HL-60/S4 (cell line): ENCODE data around the gene GRK6.

Source experiments
- in situ Hi-C: fragments of 300-500 bp; cut with MboI; formaldehyde crosslinking; loops from 2 replicates; pipeline ENCODE4 v1.14.3; 2022; ENCODE audit warnings: low sequenced_read_pairs

Gene GRK6

GRCh38 chr5:177468329-177468684, 41.8 kb downstream of the GRK6 start:
- in situ Hi-C loops = no loop called here

DNA sequence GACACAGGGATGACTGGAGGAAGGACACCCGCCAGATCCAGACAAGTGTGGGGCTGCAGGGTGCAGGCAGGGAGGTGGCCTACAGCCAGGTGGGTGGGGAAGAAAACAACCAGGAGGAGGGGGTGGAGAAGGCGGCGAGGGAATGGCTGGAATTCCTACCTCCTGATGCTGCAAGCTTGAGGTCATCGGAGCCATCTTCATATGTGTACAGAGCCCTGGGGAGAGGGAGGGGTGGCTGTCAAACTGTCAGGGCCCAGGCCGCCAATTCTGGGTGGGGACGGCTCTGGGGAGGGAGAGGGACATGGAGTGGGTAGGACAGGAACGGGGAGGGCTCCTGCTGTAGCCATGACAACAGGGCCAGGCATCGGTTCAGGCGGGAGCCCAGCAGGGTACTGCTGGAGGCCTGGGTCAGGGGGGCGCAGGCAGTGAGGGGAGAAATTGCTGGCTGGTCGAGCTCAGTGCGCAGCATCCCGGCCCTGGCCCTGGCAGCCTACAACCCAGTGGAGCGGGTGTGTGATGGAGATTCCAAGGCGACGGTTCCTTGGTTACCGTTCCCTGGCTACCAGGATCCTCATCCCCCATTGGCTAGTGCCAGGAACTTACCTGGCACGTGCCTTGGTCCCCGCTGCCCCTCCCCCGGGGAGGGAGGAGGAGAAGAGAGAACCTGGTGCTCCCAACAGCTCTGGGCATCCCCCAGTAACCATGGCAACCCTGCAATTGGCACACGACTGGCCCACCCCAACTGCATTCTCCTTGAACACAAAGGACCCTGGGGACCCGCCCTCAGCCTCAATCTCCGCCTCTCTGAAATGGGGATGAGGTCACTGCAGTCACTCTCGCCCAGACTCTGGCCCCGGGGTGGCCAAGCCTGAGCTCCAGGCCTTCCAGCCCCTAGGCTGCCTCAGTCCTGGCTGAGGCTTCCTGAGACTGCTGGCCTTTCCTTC, 42.5 kb downstream of the GRK6 start:
- in situ Hi-C loops = no loop called here

DNA sequence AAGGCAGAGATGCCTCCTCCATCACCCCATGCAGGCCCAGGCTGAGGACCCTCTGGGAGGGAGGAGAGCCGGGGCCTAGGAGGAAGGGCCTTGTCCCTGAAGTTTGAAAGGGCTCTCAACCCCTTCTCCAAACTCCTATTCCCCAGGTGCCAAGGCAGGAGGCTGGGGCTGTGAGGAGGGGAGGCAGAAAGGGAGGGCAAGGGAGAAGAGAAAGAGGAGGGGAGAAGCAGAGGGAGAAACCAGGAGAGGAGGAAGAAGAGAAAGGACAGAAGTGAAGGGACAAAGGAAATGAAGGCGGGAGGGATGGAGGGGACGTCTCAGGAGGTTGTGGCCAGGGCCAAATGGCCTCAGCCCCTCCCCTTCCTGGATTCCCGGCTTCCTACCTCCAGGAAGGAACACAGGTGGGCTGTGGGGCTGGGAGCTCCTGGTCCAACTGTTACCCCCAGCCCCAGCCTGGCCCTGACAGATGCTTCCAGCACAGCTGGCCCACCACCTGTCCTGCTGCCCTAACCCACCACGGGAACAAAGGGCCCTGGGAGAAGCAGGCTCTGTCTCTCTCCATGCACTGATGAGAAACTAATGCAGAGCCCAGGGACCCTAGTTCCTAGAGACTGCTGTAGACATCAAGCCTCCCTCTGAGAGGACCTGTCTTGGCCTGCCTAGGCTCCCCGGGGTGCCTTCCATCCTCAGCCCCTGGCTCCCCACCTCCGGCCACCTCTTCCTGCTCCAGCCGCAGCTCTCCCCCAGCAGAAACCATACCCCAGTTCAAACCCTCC, 43.5 kb downstream of the GRK6 start:
- in situ Hi-C loops = no loop called here

DNA sequence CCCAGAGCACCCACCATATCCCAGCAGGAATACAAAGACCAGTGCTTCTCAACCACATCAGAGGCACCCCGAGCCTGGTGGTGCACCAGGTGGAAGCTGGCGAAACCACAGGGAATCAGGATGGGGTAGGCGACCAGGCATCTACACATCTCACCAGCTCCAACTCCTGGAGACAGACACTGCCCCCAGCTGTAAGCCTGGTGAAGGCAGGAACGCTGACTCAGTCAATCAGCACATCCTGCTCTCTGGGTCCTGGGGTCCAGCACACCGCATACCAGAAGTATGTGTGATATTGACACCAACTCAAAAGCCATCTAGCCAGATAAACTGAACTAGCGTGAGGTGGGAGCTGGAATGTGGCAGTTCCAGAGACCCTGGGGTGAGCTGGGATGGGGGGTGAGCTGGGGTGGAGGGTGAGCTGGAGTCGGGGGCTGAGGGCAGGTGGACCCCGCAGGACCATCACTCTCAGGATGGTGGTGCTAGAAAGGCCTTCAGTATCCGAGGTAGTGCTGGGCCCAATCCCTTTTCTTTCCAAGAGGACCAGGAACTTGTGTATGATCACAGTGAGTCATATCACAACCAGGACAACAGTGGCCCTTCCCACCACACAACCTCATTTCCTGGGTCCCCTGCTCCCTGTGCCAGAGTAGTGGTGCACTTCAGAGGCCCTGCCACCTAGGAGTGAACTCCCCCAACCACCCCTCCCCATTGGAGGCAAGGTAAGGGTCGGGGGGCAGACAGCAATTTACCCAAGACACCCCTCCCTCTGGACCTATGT, 44.5 kb downstream of the GRK6 start:
- in situ Hi-C loops = no loop called here

GRCh38 chr5:177471610-177472356, 45.3 kb downstream of the GRK6 start:
- in situ Hi-C loops = no loop called here

- in situ Hi-C loops = no loop called here
These were observed 46.3 kb downstream of the GRK6 start for GRCh38 chr5:177472460-177473442.

- in situ Hi-C loops = no loop called here
These were observed 47.0 kb downstream of the GRK6 start, which contains the start of gene DBN1 for GRCh38 chr5:177473443-177474001. Gene DBN1 (minus strand): TSS chr5:177473634. CDS start chr5:177473521, 113 bp downstream.

- in situ Hi-C loops = no loop called here
These were observed 47.6 kb downstream of the GRK6 start for GRCh38 chr5:177474002-177474476.

DNA sequence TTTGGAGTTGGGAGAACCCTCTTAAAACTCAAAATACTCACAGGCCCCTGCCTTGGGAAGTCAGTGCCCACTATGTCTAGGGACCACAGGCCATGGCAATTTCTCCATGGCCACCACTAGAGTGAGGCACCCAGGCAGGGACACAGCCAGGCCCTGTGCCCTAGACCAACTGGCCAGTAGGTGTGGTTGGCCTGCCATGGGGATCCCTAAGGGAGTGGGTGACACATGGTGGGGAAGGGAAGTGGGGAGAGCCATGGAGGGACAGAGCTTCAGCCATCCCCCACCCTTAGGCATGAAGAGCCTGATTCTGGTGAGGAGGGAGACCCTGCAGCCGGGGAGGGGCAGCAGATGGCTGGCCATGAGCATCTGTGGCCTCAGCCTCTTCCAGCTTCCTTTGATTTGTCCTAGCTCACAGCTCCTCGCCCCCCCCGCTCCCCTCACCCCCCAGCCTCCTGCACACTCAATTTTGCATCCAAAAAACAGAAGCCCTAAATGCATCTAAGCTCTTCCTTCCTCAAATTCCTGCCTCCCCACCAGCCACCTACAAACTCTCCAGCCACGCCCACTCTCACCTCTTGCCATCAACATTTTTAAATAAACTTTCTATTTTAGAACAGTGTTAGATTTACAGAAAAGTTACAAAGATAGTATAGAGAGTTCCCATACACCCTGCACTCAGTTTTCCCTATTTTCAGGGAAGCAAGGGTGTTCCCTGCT, 48.5 kb downstream of the GRK6 start:
- in situ Hi-C loops = no loop called here

- in situ Hi-C loops = no loop called here
These were observed 49.3 kb downstream of the GRK6 start for GRCh38 chr5:177475563-177476427.

- in situ Hi-C loops = no loop called here
These were observed 50.2 kb downstream of the GRK6 start for GRCh38 chr5:177476531-177477233.

DNA sequence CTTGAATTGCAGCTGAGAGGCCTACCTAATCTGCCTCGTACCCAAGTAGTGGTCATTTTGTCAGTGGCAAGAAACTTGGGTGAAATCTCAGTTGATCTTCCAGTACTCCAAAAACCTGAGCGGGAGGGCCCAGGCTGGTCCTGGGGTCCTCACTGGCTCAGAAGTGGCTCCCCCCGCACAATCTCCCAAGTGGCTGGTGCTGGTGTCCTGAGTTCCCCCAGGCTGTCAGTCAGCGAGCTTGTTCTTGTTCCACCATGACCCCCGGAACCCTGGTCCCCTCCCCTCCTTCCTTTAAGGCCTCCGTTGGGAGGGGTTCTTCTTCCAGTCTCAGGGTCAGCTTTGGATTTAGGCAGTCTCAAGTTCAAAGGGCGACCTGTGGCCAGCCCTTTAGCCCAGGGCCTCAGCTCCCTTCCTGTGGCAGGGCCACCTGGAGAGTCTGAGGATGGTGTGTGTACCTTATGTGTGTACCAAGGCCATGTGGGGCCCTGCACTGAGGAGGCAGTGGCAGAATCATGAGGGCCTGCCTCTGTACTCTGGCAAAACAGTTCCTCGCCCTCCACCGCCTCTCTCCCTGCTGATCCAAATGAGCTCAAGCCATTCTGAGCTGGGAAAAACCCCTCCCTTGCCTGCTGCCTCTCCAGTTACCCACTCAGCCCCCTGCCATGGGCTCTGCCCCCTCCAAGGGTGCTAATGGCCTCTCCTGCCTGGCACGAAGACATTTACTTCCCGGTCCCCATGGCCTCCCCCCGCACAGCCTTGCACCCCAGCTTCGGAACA, 51.4 kb downstream of the GRK6 start:
- in situ Hi-C loops = no loop called here

DNA sequence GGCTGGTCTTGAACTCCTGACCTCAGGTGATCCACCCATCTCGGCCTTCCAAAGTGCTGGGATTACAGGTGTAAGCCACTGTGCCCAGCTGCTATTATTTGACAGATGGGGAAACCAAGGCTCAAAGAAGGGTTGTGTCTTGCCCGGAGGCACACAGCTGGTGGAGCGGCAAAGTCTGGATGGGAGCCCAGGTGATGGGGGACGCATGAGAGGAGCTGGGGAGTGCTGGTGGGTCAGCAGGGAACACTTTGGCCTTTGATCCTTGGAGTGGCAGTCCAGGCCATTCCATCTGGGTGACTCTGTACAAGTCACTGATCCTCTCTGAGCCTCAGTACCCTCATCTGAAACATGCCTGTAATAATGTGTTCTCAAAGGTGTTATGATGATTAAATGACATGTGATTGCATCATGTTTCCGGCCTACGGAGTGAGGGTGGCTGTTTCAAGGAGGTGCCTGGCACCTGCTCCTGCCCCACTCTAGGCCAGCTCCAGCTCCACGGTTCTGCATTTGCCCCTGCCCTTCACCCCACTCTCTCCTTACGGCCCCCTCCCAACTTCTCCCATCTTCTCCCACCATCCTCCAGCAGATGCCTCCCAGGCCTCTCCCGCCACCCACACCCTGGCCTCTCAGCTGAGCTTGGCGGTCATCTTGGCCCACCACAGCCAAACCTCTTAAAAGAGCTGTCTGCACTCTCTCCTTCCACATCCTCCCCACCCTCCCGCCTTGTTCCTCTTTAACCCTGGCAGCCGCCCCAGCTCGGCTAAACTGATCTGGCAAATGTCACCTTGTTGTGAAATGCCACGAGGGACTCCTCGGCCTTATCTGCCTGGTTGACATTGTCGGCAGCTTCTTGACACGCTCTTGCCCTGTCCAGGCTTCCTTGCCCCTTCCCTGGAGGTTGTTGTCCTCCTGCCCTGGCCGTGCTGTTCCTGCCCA, 52.5 kb downstream of the GRK6 start:
- in situ Hi-C loops = no loop called here

DNA sequence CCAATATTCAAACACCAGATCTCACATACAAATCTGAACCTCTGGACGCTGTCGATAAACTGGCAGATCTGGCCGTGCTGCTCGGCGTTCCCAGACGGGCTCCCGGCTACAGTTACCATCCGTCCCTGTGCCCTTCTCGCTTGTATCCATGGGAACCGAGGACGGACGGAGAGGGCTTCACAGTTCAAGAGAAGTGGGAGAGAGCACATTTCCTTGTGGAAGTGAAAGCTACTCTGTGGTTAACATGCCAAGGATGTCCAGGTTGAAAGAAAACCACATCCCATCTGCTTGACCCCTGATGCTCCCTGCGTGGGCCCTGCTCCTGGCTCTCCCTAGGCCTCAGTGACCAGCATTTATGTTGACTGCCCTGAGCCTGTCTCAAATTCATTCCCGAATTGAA, 53.3 kb downstream of the GRK6 start:
- in situ Hi-C loops = no loop called here

DNA sequence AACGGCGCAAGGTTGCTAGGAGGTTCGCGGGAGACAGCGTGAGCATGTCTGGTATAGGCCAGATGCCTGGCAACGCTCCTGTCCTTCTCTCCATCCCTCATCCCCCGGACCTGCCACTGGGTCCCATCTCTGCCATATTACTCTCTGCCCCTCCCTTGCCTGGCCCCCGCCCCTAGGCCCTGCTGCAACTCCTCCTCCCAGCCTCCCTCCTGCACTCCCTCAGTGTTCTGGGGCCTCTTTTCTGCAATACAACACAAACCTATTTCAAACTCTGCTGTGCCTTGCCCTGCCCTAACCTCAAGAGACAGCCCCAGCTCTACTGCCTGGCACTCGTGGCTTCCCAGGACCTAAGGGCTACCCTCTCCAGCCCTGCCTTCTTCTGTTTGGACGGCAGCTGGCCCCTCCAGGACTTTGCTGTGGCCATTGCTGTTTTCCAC, 55.9 kb downstream of the GRK6 start:
- in situ Hi-C loops = no loop called here
